Right lobe of liver (tissue), 6 donors: Measurements from ENCODE around the gene SINHCAF. TPM values are rescaled to one million over a fixed set of nuclear protein-coding genes. Genes with fewer than 3 reads are reported as not detected.
"Not testable (repeated sequence)": the region's sequence is repeated elsewhere in the genome, so short reads cannot be mapped to it uniquely, and the experiment has no call there.

Source experiments
- ATAC-seq, 4 donors: fragments of 200-7000 bp; cut with Tn5 transposase; one replicate each; pipeline ENCODE4 v1.9.1; 2020; ENCODE audit warnings: mild to moderate bottlenecking in 4 of 4, moderate library complexity in 4 of 4
- DNase-seq, 3 donors: peaks; one replicate each; pipeline ENCODE4 v3.0.0-alpha.2; 2020
- H3K27ac ChIP-seq, 3 donors: fragments of 200-600 bp; one replicate each; pipeline ENCODE4 v1.8.0; 2022
- H3K27me3 ChIP-seq, 2 donors: fragments of 200-600 bp; one replicate each; pipeline ENCODE4 v1.8.0; 2022
- H3K36me3 ChIP-seq, 4 donors: fragments of 200-600 bp; sonication (generic) in 1 of 4; one replicate each; pipeline versions ENCODE4 v1.5.1 to v1.8.0; 2017 to 2022; ENCODE audit warnings: control low read depth in 1 of 4
- H3K4me1 ChIP-seq, 4 donors: fragments of 200-600 bp; sonication (generic) in 1 of 4; one replicate each; pipeline versions ENCODE4 v1.5.1 to v1.8.0; 2017 to 2022; ENCODE audit warnings: control low read depth in 1 of 4
- H3K4me3 ChIP-seq, 3 donors: fragments of 200-600 bp; one replicate each; pipeline ENCODE4 v1.8.0; 2022
- H3K9me3 ChIP-seq, 4 donors: fragments of 200-600 bp; sonication (generic) in 1 of 4; one replicate each; pipeline versions ENCODE4 v1.5.1 to v1.8.0; 2017 to 2022; ENCODE audit warnings: control low read depth in 1 of 4
- POLR2A ChIP-seq: fragments of 450-650 bp; IDR thresholded peaks from one replicate; pipeline ENCODE4 v1.6.1; 2017; ENCODE audit warnings: antibody characterized with exemption, mild to moderate bottlenecking
- WGBS: methylation state at CpG from one replicate; pipeline ENCODE4 v1.1.6; 2018; ENCODE audit warnings: low coverage, low lambda C conversion rate; ENCODE audit not compliant: insufficient coverage; ENCODE audit errors: missing lambda C conversion rate; 5-methylcytosine and 5-hydroxymethylcytosine counted together
- intact Hi-C, 2 donors: fragments of 100-400 bp; cut with DNase I; formaldehyde crosslinking; loops; one replicate each; pipeline versions ENCODE4 v1.11.2 to v1.14.1; 2022
- total RNA-seq, 6 experiments: library from RNA; depleted of rRNA in 2 of 6; stranded (reverse); fragments of >200 nt in 2 of 6; fragmentation: NEBNext Ultra II Directional in 3 of 6; extraction: Animal tissue kit (Norgen Biotek cat#: 25700) in 3 of 6; gene quantifications; one replicate each; pipeline versions ENCODE4 v1.1.0 to v1.2.4, GENCODE V29; 2016 to 2023
- TF ChIP-seq, protein P1 (sequence below), 4 donors: fragments of 200-600 bp in 3 of 4; fragments of 450-650 bp in 1 of 4; IDR thresholded peaks; one replicate each; pipeline versions ENCODE4 v1.5.1 to v1.8.0; 2016 to 2022; ENCODE audit warnings: antibody characterized with exemption in 4 of 4, mild to moderate bottlenecking in 2 of 4
- donor health status: DM: no; HTN: yes; CAD: no.
- donor health status: DM: no; HTN: no; CAD: no.
- donor health status: DM: no; HTN: no; CAD: no.
- donor health status: DM: no; HTN: yes; CAD: no.
- donor health status: DM: no; HTN: yes; CAD: no.

Gene SINHCAF
- total RNA-seq, 6 experiments from 2014 or later = 1.6 to 21.9 (median 8.2) TPM

- intact Hi-C loops = no loop called here
- Histone ChIP-seq H3K9me3 (no peaks in the 10 kb centered on the region), H3K4me1 (no peaks in the 10 kb centered on the region), H3K4me3 (no peak overlapping the region), H3K27ac (no peak overlapping the region), H3K36me3 (no peaks in the 10 kb centered on the region), H3K27me3 (no peaks in the 10 kb centered on the region)
- ATAC-seq (no peak), DNase-seq (no peak)
- 61% methylated on average over 5 of the region's 6 CpGs for WGBS
- no peak for TF ChIP-seq POLR2A
- TF ChIP-seq, protein P1, sequence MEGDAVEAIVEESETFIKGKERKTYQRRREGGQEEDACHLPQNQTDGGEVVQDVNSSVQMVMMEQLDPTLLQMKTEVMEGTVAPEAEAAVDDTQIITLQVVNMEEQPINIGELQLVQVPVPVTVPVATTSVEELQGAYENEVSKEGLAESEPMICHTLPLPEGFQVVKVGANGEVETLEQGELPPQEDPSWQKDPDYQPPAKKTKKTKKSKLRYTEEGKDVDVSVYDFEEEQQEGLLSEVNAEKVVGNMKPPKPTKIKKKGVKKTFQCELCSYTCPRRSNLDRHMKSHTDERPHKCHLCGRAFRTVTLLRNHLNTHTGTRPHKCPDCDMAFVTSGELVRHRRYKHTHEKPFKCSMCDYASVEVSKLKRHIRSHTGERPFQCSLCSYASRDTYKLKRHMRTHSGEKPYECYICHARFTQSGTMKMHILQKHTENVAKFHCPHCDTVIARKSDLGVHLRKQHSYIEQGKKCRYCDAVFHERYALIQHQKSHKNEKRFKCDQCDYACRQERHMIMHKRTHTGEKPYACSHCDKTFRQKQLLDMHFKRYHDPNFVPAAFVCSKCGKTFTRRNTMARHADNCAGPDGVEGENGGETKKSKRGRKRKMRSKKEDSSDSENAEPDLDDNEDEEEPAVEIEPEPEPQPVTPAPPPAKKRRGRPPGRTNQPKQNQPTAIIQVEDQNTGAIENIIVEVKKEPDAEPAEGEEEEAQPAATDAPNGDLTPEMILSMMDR (IDR thresholded peaks at IDR 0.05) = no peak
Measured at GRCh38 chr12:31257784-31258183, 68.2 kb downstream of the SINHCAF start.

DNA sequence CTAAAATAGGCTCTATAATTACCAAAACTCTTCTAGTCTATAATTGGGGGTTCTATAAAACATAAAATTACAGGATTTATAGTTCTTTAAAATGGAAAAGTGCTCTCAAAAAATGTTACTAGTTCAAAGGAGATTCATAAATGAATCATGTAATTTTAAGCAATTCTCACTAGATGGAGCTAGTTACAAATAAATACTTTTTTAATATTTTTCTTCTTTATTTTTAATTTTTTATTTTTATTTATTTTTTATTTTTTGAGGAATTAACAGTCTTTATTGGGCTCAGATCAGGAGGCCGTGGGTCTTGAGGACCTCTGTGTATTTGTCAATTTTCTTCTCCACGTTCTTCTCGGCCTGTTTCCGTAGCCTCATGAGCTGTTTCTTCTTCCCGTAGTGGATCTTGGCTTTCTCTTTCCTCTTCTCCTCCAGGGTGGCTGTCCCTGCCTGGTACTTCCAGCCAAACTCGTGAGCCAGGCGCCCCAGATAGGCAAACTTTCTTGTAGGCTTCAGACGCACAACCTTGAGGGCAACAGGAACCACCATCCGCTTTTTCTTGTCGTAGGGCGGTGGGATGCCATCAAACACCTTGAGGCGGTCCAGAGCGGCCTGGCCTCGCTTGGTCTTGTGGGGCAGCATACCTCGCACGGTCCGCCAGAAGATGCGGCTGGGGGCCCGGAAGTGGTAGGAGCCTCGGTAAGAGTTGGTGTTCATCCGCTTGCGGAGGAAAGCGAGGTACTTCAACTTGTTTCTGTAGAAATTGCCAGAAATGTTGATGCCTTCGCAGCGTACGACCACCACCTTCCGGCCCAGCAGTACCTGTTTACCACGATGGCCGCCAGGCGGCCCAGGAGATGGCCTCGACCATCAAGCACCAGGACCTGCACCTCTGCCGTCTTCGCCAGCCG is 74.0 kb downstream of the SINHCAF start:
- H3K4me3 ChIP-seq = peak overlapping the region in 2 of 3 donors; percentile 6 to 10
- H3K27ac ChIP-seq, H3K36me3 ChIP-seq, H3K27me3 ChIP-seq, H3K9me3 ChIP-seq, intact Hi-C loops, H3K4me1 ChIP-seq, ATAC-seq: not testable (repeated sequence)
- TF ChIP-seq, protein P1 (IDR thresholded peaks at IDR 0.05) = peak in 3 of 4 donors; percentile 33 to 41 (median 41)
- DNase-seq = peak in 1 of 3 donors; percentile 30
- 55% methylated on average over 20 of the region's 34 CpGs for WGBS

DNA sequence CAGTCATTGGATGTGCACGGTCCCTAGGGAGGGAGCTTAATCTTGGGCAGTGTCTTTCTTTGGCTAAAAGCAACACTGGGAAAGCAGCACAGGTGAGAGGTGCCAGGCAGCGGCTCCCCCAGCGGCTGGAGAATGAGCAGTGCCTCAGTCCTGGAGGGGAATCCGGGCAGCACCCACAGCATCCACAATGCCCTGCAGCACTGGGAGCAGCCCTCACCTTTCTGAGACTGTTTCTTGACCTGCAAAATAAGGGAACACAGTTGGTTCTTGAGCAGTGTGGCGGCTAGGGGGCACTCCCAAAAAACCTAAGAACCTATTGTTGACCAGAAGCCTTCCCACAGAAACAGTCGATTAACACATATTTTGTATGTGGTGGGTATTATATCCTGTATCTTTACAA is 75.8 kb downstream of the SINHCAF start:
- 40% methylated on average over 5 of the region's 6 CpGs for WGBS
- Histone ChIP-seq H3K4me3 (no peak overlapping the region), H3K36me3 (no peaks in the 10 kb centered on the region), H3K4me1 (no peaks in the 10 kb centered on the region), H3K9me3 (no peaks in the 10 kb centered on the region), H3K27me3 (no peaks in the 10 kb centered on the region), H3K27ac (no peak overlapping the region)
- DNase-seq = no peak
- intact Hi-C loops = no loop called here
- no peak for ATAC-seq
- TF ChIP-seq, protein P1 (IDR thresholded peaks at IDR 0.05) = no peak
- no peak for TF ChIP-seq POLR2A

GRCh38 chr12:31249356-31249755 is 76.6 kb downstream of the SINHCAF start:
- intact Hi-C loops = no loop called here
- WGBS = 57% methylated on average over 3 of the region's 3 CpGs
- no peaks in the 10 kb centered on the region for H3K9me3 ChIP-seq
- no peaks in the 10 kb centered on the region for H3K36me3 ChIP-seq
- ATAC-seq (no peak), DNase-seq (no peak)
- no peak overlapping the region for H3K4me3 ChIP-seq
- TF ChIP-seq, protein P1 (IDR thresholded peaks at IDR 0.05) = no peak
- TF ChIP-seq POLR2A = no peak
- H3K27me3 ChIP-seq = no peaks in the 10 kb centered on the region
- no peak overlapping the region for H3K27ac ChIP-seq
- H3K4me1 ChIP-seq = no peaks in the 10 kb centered on the region
